GM19025 (cell line): ENCODE data around the gene PFKP.
"Not testable (repeated sequence)": the region's sequence is repeated elsewhere in the genome, so short reads cannot be mapped to it uniquely, and the experiment has no call there.

Source experiments
- ATAC-seq: cut with Tn5 transposase; IDR thresholded peaks from one replicate; pipeline ENCODE4 v1.9.1; 2021; ENCODE audit warnings: mild to moderate bottlenecking, low read depth, moderate library complexity; ENCODE audit not compliant: unreplicated experiment

The PFKP gene

DNA sequence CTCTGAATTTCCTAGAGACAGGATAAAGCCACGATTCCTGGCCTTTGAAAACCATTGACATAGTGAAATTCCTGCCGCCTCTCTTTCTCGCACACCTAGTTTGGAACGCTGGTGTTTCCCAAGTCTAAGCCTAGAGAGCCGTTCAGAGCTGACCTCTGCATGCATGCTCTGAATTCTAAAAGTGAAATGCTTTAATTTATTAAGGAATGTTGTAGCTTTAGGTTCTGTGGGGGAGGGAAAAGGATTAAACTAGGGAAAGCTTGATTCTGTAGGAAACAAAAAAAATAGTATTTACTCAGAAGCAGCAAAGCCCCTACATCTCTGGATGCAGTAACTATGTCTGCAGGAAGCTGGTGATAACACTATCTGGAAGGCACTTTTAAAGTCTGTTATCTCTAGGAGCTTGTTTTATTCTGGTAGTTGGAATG, 27.3 kb downstream of the PFKP start:
- ATAC-seq = no peak

DNA sequence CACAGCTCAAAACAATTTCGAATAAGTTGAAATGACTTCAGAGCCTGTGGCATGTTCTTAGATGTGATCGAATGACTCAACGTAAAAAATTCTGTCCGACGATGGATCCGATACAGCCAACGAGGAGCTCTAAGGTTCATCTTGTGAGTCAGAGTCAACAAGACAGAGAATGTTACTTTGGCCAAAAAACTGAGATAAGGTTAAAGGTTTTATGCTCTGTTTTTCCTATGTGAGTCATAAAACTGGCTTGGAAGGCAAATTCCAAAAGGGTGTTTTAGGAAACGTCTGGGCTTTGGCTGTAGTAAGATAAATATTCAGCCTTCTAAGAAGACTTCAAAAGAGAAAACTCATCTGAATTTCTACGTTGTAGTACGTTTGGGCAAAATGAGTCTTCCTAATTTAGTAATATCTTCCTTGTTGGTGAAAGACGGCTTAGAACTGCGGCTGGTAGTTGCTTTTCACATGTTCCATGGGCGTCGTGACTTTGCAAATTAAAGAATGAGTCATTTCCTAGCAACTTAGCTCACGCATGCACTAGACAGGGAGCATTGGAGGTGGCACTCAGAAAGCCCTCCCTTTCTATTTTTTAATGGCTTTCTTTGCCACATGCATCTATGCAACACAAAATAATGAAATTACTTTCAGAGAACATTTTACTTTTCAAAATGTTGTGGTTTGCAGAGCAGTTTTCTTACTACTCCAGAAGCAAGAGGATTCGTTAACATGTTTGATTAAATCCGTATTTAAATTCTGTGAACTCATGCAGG, 28.2 kb downstream of the PFKP start:
- ATAC-seq = peak; percentile 66

DNA sequence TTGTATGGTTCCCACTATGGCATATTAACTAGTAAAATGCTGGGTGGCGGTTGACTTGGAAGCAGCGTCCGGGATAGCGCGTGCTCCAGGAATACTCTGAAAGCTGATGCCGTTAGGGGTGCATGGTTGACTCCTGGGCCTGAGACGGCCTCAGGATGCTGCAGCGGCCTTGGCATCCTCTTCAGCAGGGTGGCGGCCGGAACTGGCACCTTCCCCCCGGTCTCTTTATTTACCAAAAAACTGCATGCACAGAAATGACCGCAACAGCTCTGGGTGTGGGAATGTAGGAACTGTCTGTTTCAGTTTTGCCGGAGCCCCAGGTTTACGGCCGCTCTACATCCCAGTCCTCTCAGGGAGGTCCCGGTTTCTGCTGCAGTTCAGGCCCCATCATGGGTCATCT, 28.8 kb downstream of the PFKP start:
- ATAC-seq = no peak

DNA sequence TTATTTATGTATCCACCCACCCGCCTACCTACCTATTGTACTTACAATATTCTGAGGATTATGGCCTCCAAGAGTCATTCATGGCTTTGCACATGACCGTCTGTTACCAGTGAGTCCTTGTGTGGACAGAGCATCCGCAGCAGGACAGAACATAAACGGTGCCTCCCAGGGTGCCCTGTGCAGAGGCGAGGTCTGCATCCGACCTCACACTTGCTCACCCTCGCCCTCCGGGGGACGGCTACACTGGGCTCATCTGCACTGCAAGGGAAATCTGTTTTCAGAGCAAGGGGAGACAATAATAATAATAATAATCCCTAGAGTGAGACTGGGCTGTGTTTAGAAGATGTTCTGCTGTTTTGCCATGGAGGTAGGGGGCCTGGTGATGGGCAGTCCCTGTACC, 29.8 kb downstream of the PFKP start:
- no peak for ATAC-seq

DNA sequence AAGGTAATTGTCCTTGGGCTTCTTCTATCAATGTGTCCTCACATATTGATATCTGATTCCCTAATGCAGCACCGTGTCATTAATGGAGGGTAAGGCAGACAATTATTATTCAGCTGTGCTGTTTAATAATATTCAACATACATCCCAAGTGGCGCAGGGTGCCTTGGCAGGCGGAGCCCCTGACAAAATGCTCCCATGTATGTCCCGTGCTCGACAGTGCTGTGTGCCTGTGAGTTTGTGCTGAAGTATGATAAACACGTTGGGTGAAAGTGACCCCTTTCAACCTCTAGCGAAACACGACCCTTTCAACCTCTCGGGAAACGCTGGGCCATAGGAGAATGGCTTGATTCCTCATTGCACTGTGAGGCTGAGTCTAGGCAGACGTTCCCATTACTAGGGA, 31.3 kb downstream of the PFKP start:
- ATAC-seq = no peak

DNA sequence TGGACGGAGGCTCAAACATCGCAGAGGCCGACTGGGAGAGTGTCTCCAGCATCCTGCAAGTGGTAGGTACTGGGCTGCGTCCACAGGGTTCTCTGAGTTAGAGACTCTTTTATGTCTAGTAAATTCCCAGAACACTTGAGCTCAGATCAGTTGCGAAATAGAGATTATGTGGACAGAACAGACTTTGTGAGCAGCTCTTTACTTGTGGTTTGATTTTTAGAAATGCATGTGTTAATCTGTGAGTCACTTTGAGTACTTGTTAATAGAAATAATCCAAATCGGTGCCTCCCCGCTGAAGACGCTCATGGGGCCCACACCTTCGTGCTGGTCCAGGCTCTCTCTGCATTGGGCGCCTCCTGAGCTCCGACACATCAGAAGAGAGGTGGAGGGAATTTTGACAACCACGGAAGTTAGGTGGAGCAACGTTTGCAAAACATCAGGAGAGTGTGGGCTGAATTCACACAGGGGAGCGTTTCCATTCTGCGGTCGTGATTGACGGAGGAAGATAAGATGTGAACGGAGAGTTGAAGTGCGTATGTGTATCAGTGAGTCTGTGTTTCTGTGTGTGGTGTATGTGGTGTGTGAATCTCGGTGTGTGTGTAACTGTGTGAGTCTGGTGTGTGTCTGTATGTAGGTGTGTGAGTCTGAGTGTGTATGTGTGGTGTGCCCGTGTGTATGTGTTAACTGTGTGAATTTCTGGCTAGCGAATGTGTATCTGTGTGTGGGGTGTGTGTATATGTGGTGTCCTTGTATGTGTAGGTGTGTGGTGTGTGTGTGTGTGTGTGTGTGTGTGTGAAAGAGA, 32.1 kb downstream of the PFKP start:
- ATAC-seq = no peak

DNA sequence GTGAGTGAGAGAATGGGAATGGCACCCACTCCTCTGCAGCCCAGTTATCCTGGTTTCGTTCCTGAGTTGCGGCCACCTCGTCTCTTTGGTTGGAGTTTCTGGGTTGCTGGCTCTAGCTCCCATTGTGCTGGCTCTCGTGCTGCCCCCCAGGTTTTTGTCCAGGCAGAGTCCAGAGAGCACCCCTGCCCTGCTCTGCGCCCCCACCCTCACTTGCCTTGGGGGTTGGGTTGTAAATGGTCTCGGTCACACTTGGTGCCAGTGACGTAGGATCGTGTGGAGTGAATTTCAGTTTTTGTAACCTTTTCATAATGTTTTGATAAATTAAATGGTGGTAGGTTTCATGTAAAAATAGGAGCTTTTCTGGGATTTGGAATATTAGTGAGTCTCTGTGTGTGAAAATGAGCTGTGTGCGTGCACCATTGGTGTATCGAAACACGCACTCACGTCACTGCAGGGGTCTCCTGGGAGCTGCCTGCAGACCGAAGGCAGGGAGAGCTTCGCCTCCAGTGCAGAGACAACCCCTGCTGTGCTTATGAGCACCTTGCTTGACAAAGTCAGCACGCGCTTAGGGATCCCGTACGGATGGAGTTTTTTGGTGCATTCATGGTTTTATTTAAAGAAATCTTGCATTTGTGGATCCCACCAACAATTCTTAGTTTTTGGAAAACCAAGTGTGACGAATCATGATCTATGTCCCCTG, 32.9 kb downstream of the PFKP start:
- ATAC-seq = no peak

DNA sequence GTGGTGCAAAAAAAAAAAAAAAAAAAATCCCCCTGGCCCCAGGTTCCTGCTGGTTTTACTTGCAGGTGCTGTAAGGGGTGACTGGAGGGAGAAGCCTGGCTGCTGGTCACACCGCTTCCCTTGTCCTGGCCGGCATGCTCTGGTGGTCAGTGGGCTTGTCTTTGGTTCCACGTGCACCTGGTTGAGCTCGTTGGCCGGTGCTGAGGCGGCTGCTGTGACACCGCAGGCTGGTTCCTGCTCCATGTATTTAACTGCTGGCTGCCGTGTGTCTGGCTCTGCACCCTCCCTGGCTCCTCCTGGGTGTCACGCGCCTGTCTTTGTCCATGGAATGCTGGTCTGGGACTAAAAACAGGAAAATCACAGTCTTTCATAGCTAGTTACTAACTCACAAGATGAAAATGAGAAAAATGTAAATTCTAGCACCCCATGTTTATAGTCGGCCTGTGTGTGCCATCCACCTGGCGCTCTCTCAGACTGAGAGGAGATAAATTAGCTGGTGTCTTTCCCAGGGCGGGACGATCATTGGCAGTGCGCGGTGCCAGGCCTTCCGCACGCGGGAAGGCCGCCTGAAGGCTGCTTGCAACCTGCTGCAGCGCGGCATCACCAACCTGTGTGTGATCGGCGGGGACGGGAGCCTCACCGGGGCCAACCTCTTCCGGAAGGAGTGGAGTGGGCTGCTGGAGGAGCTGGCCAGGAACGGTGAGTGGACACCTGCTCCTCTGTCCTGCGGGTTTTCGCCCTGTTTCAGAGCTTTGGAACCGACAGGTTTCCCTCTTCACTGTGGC, 33.7 kb downstream of the PFKP start:
- no peak for ATAC-seq

DNA sequence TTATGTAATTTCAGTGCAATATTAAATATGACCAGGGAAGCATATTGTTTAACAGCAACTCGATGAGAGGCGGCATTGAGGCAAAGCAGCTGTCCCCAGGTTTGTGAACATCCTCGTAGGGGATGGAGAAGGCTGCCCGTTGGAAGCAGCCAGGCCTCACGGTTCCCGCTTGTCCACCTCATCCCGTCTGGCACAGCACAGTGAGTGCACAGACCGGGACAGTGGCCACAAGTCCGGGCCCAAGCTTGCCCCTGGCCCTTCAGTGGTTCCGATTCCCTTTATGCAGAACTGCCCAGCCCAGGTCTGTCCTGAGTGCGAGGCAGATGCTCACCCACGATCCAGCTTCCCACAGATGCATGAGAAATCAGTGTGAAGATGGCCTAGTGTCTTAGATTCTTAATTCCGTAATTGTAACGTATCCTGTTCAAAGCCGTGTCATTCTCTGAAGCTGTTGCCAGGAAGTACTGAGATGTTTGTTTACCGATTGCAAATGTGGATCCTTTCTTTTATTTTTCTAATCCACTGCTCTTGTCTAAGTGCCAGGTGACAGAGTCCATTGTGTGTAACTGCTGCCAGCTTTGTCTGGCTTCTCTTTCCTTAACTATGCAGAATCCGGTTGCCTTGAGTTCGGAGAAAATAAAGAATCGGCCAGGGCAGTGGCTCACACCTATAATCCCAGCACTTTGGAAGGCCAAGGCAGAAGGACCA, 35.5 kb downstream of the PFKP start:
- no peak for ATAC-seq

DNA sequence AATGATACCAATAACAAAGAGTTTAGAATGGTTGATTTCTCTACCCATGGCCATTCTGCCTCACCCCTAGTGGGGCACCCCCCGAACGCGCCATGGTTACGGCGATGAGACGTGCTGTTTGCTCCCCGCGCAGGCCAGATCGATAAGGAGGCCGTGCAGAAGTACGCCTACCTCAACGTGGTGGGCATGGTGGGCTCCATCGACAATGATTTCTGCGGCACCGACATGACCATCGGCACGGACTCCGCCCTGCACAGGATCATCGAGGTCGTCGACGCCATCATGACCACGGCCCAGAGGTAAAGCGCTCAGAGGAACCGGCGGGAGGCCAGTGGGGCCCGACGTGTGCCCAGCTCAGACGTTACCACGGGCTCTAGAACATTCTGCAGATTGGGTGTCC, 36.3 kb downstream of the PFKP start:
- ATAC-seq = no peak

DNA sequence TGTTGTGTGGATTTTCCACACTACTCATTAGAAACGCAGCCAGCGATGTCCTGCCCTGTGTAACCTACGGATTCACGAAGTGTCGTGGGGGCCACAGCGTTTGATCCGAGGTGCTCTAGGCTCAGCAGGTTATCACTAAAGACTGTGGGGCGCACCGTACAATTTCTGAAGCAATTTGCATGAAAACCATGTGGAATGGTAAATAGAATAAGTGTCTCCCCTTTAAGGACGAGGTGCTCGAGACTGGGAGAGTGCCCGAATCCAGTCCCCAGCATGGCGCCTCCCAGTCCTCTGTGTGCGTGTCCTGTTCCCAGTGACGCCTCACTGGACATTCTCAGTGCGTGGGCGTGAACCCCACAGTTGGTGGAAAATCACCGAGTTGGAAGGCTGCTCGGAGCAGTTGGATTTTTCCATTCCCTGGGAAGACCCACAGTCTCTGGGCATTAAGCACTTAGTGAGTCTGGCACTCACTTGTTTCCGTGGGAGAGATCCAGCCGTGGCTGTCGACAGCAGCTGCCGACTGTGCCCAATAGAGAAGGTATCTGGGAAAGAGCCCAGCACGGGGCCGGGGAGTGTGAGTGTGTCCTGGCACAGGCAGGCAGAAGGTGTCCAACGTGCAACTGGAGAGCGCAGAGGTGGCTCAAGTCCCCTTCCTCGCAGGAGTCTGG, 37.0 kb downstream of the PFKP start:
- no peak for ATAC-seq

DNA sequence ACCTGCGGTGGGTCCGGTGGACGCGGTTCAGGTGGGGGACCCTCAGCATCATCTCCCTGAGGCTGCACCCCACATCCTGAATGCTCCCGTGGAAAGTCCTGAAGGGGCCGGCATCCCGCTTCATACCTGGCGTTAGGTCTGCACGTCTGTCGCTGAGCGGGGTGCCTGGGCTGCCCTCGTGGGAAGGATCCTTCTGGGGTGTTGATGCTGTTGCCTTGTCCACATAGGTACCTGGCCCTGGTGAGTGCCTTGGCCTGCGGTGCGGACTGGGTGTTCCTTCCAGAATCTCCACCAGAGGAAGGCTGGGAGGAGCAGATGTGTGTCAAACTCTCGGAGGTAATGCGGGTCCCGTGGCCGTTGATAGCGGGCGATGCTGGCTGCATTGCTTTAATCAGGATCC, 37.8 kb downstream of the PFKP start:
- no peak for ATAC-seq

DNA sequence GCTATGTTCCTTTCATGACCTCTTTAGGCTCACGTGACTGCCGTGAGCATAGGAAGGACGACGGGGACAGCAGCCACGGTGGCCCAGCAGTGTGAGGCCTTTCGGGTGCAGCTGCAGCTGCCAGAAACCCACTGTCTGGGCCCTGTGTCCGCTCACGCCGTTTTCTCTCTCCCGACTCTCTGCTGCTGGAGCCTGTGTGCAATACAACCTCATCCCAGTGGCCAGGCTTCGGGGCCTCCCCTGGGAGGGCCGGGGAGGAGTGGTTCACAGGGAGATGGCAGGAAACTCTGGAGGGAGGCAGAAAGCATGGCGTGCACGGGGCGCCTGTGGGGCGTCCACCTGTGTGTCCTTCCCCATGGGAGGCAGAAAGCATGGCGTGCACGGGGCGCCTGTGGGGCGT, 38.6 kb downstream of the PFKP start:
- ATAC-seq = no peak

DNA sequence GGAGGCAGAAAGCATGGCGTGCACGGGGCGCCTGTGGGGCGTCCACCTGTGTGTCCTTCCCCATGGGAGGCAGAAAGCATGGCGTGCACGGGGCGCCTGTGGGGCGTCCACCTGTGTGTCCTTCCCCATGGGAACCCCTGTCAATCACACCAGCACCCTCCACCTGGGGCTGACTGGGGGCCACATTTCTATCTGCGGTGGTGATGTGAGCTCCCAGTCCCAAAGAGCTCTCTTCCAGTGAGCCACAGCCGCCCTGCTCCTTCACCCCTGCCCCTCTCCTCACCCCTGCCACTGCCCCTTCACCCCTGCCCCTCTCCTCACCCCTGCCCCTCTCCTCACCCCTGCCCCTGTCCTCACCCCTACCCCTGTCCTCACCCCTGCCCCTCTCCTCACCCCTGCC, 39.0 kb downstream of the PFKP start:
- not testable (repeated sequence) for ATAC-seq

DNA sequence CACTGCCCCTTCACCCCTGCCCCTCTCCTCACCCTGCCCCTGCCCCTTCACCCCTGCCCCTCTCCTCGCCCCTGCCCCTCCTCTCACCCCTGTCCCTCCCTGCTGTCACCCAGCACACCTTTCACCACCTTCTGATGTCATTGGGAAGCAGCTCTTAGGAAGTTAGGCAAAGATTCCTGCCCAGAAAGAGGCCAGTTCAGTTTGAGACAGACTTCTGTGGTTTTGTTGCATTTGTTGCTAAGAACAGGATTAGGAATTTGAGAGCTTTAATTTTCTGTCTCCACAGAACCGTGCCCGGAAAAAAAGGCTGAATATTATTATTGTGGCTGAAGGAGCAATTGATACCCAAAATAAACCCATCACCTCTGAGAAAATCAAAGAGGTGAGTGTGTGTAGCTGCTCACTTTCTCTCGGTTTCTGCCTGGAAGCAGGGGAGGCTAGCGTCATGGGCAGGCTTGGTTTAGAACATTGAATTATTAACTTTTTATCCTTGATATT, 39.6 kb downstream of the PFKP start:
- ATAC-seq = no peak

DNA sequence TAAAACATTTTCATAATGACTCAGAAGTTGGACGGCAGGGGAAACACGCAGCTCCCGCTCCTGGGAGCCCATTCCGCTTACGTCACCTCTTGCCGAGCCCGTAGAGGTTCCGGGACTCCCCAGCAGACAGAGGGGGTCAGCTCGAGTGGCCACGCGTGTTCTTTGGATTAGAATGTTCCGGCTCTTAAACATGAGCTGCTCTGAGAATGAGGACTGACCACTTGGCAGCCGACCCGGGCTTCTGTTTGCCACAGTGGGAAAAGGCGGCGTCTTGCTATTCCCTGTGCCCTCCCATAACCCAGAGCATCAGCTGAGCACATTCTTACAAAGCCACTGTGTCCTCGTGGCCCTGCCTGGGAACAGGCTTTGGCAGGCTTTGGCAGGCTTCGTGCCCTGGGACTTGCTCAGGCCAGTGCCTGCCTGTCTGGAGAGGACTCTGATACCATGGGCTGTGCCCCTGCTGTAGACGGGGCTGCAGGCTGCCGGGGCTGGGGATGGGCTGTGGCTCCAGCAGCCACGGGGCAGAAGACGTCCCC, 40.1 kb downstream of the PFKP start:
- ATAC-seq = no peak

DNA sequence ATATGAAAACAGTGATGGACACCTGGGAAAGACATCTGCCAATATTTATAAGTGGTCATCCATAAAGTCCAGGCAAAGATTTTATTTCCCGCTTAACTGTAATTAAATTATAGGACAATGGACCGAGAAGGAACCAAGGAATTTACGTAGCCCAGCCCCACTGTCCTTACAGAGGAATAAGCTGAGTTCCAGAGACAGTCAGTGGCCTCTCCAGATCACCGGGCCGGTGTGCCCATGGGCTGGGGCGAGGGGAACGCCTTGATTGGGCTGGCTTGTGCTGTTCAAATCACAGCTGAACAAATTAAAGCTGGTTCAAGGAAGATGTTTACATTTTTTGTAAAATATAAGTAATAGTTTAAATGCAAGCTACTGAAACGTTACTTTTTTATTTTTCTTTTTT, 40.7 kb downstream of the PFKP start:
- ATAC-seq = no peak

DNA sequence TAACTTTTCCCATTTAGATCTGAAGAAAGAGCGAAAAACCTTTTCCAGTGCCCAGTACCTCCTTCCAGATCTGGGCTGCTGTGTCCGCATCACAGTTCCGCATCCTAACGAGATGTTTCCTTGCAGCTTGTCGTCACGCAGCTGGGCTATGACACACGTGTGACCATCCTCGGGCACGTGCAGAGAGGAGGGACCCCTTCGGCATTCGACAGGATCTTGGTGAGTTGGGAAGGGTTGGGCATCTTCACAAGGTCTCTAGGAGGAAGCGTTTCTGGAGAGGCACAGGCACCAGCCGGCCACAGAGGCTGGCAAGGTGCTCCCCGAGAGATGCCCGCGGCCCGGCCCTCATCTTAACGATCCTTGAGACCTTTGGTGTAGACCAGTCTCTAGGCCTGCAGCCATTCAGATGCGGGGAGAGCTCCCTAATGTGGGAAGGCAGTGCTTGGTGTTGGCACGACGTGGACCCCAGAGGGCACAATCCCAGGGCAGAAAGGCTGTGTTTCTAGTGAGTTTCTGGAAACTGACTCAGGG, 41.3 kb downstream of the PFKP start:
- no peak for ATAC-seq

DNA sequence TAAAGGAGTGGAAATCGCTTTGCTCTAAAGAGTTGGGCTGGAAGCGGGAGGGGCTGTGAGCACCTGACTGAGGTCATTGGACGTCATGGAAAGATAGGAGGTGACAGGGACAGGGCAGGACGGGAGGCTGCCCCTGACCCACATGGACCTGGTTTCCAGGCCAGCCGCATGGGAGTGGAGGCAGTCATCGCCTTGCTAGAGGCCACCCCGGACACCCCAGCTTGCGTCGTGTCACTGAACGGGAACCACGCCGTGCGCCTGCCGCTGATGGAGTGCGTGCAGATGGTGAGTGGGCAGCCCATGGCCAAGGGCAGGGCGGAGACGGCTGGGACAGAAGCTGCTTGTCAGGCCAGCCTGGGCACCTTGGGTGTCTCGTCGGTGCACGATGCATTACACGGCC, 41.8 kb downstream of the PFKP start:
- no peak for ATAC-seq
